Uterus (tissue), 2 donors: ENCODE data around the gene ANKRD33B.

Source experiments
- POLR2A ChIP-seq, 2 donors: fragments of 450-650 bp; IDR thresholded peaks; one replicate each; pipeline ENCODE4 v1.6.1; 2016; ENCODE audit warnings: antibody characterized with exemption in 2 of 2, mild to moderate bottlenecking in 1 of 2, moderate library complexity in 1 of 2
- TF ChIP-seq, protein P1 (sequence below), 4 experiments: fragments of 200-600 bp in 2 of 4; fragments of 450-650 bp in 2 of 4; sonication (generic) in 2 of 4; IDR thresholded peaks; one replicate each; pipeline ENCODE4 v1.5.1; 2016 to 2019; ENCODE audit warnings: antibody characterized with exemption in 4 of 4, mild to moderate bottlenecking in 2 of 4, moderate library complexity in 1 of 4

DNA sequence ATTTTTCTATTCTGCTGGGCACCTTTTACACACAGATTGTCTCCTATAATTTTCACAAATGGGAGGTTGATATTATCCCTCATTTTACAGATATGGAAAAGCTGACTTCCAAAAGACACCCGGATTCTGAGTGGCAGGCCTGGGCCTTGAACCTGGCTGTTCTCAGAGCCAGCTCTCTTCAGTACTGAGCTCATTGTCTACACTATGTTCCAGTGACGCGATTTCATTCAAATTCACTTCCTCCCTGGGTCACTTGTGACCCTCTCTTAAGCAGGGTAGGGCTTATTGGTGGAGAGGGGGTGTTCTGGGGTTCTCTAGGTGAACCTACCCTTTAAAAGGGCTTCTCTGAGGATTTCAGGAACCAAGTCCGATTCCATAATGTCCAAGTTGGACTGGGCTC is 70.2 kb downstream of the ANKRD33B start:
- TF ChIP-seq, protein P1, sequence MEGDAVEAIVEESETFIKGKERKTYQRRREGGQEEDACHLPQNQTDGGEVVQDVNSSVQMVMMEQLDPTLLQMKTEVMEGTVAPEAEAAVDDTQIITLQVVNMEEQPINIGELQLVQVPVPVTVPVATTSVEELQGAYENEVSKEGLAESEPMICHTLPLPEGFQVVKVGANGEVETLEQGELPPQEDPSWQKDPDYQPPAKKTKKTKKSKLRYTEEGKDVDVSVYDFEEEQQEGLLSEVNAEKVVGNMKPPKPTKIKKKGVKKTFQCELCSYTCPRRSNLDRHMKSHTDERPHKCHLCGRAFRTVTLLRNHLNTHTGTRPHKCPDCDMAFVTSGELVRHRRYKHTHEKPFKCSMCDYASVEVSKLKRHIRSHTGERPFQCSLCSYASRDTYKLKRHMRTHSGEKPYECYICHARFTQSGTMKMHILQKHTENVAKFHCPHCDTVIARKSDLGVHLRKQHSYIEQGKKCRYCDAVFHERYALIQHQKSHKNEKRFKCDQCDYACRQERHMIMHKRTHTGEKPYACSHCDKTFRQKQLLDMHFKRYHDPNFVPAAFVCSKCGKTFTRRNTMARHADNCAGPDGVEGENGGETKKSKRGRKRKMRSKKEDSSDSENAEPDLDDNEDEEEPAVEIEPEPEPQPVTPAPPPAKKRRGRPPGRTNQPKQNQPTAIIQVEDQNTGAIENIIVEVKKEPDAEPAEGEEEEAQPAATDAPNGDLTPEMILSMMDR (IDR thresholded peaks at IDR 0.05), result no peak
- no peak for TF ChIP-seq POLR2A (IDR thresholded peaks at IDR 0.05)
